Measurements from ENCODE around the gene PGM2.

Gene PGM2

DNA sequence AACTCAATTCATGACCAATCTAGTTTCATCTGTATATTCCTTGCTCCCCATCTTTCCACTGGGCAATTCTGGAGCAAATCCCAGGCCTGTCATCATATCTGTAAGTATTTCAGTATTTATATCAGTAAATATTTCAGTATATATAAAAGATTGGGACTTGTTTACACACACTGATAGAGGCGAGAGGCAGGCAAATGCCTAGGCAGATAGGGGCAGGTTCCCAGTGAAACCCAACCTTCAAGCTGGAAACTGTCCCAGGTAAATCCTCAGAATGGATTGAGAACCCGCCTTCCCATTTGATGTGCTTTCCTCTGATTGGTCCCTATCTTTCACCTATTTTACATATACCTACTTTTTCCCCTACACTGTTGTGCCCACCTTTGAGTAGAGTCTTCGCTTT is 40.6 kb downstream of the PGM2 start:
- DNase-seq, result no peak

DNA sequence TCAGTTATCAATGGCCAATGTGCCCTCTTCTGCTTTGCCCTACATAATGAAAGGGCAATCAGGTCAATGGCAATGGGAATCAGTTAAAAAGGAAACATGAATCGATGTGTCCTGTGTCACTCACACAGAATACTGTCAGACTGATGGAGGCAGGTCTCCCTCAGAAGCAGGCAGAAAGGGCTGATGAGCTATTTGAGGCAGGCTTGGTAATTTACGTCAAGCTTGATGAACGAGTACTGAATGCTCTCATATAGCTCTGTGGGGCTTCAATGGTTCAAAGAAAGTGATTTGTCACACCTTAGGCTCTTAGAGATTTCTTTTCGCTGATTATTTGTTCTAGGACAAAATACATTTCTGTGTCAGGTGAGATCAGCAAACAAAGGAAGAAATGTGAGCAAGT is 41.8 kb downstream of the PGM2 start:
- no peak for DNase-seq

DNA sequence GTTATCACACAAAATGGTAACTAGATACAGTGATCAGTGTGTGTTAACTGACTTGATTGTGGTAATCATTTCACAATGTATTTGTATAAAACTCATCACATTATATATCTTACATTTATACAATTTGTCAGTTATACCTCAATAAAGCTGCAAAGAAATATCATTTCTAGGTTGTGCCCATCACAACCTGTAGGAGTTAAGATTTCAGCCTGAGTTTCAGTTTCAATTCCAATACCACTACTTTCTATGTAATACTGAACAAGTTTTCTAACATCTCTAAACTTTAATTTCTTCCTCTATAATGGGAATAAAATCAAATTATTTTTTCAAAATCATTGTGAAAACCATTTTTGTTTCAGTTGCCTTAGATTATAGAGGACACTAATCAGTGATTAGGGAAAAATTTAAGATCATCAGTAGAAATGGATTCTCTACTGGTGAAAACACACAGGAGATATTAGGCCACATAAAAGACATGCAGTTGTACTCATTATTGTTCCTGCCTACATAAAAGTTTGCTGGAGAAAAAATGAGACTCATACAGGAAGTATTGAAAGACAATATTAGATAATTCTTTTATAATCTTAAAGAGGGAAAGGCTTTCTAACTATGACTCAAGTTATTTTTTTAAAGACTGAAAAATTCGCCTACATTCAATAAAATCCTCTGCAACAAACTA is 46.0 kb downstream of the PGM2 start:
- DNase-seq, result peak; percentile 8

DNA sequence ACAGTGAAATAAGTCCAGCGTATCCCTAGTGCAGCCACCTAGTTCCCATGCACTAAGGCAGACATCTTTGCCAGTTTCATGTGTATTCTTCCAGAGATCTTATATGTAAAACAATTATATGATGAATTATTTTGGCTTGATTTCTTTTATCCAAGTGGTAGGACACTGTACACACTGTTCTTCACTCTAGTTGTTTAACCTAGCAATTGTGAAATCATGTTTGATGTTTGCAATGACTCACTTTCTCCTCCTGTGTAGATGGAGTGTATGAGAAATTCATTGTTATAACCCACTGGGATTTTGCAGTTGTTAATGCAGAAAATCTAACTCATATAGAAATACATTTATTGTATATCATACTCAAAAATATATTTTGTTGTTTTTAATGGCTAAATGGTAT is 46.9 kb downstream of the PGM2 start:
- peak; percentile 20 for DNase-seq

DNA sequence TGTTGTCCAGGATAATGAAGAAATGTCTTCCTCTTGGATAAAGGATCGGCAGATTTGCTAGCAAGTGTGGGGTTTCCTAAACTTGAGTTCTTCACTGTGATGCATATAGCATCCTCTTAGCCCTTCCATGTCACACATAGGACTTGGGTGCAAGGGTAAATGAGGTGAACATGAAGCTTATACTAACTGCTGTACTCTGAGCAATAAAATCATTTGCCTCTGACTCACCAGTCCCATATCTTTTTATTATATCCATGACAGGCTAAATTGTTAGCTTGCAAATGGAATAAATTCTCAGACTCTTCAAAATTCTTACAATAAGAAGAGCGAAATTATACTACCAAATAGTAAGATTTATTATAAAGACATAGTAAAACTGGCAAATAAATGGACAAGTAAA is 49.7 kb downstream of the PGM2 start:
- no peak for DNase-seq

DNA sequence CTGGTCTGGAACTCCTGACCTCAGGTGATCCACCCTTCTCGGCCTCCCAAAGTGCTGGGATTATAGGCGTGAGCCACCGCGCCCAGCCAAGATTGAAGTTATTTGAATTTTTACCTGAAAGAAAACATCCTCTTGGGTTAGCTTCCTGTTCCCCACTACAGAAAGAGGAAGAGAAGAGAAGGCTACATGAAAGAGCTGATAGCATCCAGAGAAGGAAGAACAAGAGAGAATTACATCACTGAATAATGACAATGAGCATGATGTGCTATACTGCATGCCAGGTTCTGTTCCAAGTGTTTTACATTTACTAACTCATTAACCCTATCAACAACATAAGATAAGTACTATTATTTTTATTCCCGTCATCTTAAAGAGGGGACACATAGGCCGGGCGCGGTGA is 52.9 kb downstream of the PGM2 start:
- no peak for DNase-seq

DNA sequence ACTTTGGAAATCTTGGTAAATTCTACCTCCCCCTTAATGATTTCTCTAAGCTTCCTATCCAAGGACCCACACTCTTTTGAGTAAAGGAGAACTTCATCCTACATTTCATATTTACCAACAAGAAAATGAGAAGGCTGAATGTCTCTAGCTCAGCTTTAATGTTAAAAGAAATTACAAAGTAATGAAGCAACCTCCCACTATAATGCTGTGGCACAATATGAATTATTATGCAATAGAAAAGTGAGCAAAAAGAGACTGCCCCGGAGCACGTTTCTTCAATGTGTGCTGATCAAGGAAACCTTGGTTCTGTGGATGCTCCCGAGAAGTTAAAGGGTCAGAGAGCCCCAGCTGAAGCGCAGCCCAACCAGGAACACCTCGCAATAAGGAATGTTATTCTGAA is 55.3 kb downstream of the PGM2 start:
- no peak for DNase-seq

DNA sequence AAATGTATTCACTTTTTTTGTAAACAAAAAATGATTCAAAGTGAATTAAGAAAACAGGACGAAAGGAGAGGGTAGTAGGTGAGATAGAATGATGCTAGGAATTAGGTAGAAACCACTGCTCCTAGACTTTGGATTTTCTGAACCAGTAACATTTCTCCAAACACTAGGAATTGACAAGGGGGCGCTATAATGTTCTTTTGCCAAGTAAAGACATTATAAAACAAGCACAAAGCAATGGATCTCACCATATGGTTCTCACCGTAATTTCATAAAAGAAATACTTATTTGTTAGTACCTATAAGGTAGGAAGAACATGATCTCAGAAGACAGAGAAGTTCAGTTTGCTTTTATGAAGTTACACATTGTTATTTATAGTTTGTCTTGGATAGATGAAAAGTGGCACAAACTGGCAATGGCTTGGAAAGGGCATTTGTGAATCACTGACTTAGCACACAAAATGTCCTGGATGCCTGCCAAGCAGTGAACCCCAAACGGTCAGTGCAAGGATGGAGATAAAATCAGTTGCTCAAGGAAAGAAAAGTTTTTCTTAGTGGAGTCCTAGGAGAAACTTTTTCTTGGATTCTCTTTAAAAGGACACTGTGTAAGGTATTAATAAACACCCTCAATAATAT is 56.3 kb downstream of the PGM2 start:
- DNase-seq, result no peak

DNA sequence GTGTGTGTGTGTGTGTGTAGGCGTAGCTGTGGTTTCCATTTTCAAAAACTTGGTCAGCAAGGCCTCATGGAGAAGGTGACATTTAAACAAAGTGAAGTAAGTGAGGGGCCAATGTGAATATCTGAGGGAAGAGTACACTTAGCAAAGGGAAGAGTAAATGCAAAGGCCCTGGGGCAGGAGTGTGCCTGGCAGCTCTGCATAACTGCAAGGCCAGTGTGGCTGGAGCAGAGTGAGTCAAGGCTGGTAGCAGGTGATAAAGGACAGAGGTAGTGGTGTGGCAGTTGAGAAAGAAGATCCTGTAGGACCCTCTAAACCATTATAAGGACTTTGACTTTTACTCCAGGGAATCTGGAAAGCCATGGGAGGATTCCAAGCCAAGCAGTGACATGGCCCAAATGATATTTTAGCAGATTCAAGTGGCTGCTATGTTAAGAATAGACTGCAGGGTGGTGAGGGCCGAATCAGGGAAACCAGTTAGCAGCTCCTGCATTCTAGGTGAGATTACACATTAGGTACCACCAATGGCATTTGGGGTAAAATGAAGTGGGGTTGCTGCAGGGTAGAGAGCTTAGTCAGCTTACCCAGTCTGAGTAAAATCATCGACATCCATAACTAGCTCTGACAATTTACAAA is 58.5 kb downstream of the PGM2 start:
- no peak for DNase-seq

DNA sequence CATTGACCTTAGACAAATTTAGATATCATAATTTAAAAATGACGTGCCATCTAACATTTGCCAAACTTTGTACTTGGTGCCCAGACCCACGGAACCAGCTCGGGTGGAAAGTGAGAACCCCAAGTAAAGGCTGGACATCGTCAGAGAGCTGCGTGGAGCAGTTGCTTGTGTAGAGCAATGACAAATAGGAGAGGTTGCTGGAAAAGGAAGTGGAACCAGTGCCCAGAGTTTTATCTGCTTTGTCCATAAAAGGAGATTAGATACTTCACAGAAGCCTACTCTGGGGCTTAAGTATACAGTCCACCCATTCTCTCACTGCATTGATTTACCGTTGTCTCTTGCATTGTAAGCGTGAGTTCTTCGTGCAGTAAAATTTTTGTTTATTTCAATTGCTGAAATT is 59.0 kb downstream of the PGM2 start:
- DNase-seq, result no peak

DNA sequence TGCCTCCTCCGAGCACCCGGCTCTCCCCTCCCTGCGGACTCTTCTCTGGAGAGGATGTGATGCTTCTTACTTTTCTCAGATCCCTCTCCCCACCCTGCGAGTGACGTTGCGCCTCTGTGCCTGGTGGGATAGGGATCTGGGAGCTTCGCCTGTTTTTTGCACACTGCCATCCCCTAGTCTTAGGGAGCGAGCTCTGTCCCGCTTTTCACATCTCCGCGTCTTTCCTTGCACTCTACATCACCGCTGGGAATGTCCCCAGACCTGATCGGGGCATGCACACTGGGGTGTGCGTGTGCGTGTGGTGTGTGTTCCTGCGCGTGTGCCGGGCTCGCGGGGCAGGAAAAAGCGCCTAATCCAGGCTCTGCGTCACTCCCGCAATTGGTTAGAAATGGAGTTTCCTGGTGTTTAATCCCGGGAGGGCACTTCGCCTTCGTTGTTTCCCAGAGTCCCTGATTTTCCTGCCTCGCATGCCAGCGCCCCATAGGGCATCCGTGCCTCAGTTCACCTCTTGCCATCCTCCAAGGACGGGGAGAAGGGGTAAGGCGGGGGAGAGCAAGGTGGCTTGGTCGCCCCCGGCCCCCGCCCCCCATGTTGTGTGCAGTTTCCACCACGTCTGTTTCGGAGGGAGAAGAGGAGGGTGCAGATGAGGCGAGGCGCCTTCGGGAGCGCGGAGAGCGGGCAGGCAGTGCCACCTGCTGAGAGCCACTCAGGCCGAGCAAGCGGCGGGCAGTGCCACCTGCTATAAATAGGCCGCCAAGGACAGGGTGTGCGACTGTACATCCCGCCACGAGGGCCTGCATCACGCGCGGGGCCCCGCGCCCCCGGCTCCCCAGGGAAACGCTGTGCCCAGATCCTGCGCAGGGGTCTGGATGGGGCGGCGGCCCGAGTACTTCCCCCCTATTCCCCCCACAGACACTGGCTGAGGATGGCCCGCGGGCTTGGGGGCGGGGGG is 63.6 kb downstream of the PGM2 start:
- DNase-seq, result peak; percentile 6

DNA sequence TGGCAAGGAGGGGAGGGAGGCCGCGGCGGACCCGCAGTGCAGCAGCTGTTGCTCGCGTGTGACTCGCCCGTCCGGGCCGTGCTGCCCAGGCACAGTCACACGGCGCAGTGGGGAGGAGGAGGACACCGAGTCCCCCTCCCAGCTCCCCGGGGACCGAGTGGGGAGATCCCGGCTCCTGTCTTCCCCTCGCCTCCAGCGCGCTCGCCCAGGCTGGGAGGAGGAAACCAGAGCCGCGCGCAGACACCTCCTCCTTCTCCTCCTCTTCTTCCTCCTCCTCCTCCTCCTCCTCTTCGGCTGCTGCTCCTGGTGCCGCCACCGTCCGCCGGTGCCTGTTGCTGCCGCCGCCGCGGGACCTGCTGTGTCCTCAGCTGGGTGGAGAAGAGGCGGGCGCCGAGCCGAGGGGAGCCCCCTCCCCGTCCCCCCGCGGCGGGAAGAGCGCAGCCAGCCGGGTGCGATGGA is 64.3 kb downstream of the PGM2 start, which contains the start of gene TBC1D1:
Gene TBC1D1 (plus strand): TSS at position 284 of the 459 bp plus-strand sequence. CDS start 11,012 bp downstream, outside the sequence.
- DNase-seq, result peak; percentile 51

DNA sequence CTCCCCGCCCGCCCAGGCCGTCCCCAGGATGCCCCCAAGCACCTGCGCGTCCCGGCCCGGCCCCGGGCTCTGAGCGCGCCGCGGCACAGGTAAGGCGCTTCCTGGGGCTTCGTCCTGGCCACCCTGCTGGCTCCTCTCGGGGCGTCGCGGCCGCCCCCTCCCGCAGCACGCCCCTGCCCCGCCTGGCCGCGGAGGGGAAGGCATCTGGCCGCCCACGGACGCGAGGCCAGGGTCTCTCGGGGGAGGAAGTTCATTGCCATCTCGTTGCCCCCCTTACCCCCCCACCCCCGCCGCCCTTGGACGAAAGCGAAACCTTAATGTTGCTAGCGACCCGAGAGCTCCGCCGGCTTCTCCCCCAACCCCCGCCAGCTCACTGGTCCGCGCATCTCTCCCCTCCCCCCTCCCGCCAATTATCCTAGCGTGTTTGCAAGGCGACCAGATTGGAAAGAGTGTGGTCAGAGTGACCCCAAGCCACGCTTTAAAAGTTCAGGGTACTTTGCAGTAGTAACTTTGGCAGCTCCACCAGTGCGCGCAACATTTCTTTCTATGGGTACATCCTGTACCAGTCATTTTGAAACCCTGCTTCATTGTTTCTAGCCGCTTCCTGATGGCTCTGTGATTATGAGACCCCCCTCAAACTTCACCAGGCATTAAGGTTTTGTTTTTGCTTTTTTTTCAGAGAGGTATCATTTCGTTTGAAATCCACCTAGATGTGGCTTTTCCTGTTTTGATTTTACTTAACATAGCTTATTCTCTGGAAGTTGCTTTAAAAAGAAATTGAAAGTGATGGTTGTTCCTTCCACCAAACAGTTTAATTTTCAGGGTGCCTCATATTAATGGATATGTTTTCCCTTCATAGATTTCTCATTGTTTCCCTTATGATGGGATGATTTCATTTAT is 65.0 kb downstream of the PGM2 start:
- peak; percentile 92 for DNase-seq

DNA sequence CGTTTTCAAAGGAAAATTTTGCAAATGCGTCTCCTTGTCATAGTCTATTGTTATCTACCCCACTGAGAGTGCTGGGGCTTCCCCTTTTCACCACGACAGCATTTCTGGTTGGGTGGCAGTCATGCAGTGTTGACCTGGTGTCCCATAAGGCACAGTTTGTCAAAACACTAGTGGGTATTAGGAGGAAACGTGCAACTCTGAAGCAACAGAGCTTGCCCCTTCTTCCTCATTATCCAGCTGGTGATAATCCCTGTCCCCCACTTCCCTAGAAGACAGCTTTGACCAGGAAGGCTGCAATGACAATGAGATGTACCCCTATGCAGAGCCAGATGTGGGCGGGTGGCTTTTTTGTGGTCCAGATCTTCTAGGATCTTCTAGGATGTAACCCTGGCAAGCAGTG is 66.2 kb downstream of the PGM2 start:
- peak; percentile 46 for DNase-seq

DNA sequence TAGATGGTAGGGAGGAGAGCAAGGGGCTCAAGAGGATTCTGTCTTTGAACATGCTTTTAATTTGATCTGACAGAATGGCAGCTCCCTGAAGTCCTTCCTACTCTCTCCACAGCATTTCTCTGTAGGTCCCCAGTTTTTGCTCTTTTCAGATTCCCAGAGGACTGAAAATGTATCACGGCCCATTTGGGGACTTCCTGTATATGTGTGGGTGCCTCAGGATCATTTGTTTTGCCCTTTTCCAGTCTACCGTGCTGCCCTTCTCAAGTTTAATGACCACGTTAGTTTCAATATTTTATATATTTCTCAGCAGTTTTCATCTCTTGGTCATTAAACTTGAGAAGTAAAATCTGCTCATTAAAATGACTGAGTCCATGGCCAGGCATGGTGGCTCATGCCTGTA is 66.7 kb downstream of the PGM2 start:
- DNase-seq, result no peak

DNA sequence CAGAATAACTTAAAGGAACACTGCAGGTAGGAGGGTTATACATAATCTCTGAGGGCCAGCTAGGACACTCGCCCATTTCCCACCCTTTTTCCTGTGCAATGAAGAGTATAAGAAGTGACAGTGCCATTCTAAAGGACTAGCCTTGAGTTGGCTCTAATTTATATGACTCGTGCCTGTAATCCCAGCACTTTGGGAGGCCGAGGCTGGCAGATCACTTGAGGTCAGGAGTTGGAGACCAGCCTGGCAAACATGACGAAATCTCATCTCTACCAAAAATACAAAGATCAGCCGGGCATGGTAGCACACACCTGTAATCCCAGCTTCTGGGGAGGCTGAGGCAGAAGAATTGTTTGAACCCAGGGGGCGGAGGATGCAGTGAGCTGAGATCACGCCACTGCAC is 68.8 kb downstream of the PGM2 start:
- no peak for DNase-seq

DNA sequence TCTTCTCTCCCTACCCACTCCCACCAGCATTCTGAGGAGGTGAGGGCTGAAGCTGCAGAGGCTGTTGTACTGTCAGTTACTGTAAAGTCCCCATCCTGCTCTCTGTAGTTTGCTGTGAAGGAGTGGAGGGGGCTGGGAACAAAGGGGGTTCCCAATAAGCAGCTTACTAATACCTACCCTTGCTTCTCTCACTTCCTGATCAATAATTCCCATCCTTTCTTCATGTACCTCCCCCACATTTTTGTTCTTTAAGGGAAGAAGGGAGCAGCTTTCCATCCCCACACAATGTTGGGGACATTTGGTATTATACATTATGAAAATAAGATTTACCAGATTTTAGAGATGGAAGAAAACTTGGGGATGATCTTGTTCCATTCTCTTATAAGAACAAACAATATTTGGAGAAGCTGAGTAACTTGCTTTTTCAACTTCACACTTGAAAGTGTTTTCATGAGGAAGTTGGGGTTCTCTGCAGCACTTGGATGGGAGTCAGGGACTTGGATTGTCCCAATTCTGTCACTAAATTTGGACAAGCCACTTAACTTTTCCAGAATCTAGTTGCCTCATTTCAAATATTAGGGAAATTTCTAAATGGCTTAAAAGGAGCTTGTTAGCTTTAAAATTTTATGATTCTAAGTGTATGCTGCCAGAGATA is 69.8 kb downstream of the PGM2 start:
- DNase-seq, result no peak

DNA sequence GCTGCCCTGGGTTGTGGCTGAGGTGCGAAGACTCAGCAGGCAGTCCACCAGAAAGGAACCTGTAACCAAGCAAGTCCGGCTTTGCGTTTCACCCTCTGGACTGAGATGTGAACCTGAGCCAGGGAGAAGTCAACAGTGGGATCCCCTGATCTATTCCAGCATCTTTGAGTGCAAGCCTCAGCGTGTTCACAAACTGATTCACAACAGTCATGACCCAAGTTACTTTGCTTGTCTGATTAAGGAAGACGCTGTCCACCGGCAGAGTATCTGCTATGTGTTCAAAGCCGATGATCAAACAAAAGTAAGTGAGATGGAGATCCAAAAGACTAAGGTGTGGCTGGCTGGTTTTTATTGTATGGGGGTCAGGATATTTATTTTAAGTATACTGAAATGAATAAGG is 75.7 kb downstream of the PGM2 start:
- no peak for DNase-seq

DNA sequence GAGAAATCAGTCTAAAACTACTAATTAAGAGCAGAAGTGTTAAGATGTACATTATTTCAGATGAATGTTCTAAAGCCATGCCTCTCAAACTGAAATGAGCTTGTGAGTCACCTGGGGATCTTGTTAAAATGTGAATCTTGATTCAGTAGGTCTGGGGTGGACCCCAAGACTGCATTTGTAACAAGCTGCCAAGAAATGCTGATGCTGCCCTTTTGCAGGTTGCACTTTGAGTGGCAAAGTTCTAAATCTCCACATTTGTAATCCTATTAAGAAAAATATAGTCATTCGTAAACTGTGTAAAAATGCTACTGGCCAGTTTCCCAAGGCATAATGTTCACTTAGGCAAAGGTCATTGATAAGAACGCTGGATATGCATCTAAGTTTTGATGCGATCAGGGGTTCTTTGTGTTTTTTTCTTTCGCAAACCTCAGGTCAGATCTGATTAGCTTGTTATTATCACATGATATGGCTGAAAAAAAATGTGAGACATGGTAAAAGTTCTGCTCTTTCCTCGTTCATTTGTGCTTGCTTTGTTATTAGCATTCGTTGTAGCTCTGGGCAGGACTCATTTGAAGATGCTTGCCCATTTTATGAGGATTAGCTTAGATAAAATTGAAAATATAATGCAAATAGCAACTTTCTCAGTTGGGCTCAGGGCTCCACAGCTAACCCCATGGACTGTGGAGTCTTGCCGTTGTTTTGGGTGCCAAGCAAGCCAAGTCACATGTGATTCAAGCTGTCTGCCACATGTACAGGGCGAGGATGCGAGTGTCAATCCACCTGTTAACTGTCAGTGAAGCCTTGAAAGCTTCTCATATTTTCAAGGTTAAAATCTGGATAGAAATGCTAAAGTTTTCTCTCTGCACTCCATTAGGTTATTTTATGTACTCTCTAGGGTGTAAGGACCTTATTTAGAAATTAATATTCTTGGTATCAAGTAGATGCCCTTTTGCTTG is 76.5 kb downstream of the PGM2 start:
- DNase-seq, result no peak

DNA sequence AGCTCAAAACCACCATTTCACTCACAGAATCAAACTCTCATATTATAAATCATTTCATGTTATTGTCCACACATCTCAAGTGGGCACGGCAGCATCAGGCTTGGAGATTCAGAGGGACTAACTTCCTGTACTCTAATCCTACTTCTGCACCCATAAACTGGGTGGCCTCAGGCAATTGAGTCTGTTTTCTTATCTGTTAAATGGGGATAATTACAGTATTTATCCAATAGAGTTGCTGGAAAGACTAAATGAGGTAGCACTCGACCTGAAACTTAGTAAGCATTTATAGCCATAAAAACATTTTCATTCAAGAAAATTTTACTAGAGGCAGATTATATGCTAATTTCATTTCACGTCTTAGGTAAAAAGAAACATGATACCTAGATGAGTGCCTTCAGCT is 77.4 kb downstream of the PGM2 start:
- no peak for DNase-seq
